GM18517 (cell line): ENCODE data around the gene UBE2J2.
"Not testable (repeated sequence)": the region's sequence is repeated elsewhere in the genome, so short reads cannot be mapped to it uniquely, and the experiment has no call there.

Experiments used
- ATAC-seq: cut with Tn5 transposase; IDR thresholded peaks from one replicate; pipeline ENCODE4 v1.9.1; 2021; ENCODE audit warnings: mild to moderate bottlenecking, moderate library complexity; ENCODE audit not compliant: unreplicated experiment

Gene UBE2J2

GRCh38 chr1:1259540-1259939 is 14.1 kb downstream of the UBE2J2 start:
- no peak for ATAC-seq

DNA sequence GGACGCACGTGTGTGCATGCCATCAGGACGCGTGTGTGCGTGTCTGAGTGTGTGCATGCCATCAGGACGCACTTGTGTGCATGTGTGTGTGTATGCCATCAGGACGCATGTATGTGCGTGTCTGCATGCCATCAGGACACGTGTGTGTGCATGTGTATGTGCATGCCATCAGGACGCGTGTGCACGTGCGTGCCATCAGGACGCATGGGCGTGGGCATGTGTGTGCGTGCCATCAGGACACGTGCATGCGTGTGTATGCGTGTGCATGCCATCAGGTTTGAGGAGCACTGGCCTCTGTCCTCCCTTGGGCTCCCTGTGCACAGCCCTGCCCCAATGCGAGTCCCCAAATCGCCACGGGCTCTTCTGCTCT is 14.6 kb downstream of the UBE2J2 start:
- ATAC-seq, result no peak

GRCh38 chr1:1256956-1257871 is 16.4 kb downstream of the UBE2J2 start:
- ATAC-seq, result no peak

- no peak for ATAC-seq
Observed at GRCh38 chr1:1255611-1256010, 18.0 kb downstream of the UBE2J2 start.

GRCh38 chr1:1255078-1255477 is 18.6 kb downstream of the UBE2J2 start:
- ATAC-seq, result no peak

- ATAC-seq, result no peak
Observed at GRCh38 chr1:1254667-1254998, 19.0 kb downstream of the UBE2J2 start.

DNA sequence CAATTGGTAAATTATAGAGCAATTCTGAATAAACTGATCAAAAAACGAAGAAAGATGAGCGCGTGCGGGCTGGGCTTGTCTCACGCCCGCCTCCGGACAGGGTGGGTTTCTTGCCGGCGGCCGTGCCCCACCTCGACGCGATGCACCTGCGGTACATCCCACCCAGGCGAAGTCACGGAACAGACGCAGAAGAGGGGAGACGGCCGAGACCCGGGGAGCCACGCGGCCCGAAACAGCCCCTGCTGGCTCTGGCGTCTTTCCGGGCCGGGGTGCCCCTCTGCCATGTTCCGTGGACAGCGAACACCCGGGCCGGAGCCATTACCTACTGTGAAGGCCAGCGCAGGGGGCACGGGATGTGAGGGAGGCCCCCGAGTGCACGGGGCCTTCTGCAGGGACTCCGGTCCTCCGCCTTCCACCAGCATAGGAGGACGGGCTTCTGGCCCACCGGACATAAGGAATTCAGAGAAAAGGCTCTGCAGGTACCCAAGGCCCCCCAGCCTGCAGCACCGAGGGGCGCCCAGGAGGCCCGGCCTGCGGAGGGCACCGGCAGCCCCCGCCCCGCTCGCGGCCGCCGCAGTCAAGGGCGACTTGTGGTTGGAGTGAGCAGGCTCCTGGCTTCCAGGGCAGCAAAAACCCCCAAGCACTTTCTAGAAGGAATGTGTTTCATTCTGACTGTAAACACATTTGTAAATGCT is 19.5 kb downstream of the UBE2J2 start:
- ATAC-seq, result no peak

DNA sequence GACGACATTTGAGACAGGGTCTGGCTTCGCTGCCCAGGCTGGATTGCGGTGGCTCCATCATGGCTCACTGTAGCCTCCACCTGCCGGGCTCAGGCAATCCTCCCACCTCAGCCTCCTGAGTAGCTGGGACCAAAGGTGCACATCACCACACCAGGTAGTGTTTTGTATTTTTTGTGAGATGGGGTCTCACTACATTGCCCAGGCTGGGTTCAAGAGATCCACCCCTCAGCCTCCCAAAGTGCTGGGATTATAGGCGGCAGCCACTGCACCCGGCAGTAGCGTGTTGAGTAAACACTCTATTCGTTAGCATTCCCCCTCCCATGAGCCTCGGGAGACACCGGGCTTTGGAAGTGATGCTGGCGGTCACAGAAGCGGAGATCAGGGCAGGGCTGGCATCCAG is 20.3 kb downstream of the UBE2J2 start:
- no peak for ATAC-seq

DNA sequence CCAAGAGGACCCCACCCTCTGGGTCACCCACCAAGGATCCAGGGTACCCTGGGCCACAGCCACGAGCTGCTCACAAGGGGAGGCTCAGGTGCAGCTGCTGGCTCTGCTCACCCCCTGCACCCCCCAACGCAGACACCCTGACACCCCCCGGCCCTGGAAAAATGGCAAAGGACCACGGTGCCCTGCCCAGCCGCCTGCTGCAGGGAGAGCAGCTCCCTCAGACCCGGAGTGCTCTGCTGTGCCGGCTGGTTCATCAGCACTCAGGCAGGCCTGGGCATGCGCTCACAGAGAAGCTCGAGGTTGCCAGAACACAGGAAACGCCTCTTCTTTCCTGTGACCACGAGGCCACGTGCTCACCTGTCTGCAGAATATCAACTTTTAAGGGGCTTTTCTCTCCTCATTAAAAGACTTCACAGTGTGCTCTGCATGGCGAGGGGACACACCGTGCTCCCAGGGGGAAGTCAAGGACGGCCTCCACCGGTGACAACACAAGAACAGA is 22.8 kb downstream of the UBE2J2 start:
- no peak for ATAC-seq

DNA sequence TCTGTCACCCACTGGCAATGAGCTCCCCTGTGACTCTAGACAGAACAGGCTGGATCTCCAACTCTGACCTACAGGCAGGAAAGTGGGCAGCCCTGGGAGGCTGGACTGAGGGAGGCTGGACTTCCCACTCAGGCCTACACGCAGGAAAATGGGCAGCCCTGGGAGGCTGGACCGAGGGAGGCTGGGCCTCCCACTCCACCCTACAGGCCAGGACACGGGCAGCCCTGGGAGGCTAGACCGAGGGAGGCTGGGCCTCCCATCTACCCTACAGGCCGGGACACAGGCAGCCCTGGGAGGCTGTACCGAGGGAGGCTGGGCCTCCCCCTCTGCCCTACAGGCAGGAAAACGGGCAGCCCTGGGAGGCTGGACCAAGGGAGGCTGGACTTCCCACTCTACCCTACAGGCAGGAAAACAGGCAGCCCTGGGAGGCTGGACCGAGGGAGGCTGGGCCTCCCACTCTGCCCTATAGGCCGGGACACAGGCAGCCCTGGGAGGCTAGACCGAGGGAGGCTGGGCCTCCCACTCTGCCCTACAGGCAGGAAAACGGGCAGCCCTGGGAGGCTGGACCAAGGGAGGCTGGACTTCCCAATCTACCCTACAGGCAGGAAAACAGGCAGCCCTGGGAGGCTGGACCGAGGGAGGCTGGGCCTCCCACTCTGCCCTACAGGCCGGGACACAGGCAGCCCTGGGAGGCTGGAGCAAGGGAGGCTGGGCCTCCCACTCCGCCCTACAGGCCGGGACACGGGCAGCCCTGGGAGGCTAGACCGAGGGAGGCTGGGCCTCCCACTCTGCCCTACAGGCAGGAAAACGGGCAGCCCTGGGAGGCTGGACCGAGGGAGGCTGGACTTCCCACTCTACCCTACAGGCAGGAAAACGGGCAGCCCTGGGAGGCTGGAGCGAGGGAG is 25.4 kb downstream of the UBE2J2 start:
- not testable (repeated sequence) for ATAC-seq

GRCh38 chr1:1247341-1247913 is 26.2 kb downstream of the UBE2J2 start:
- no peak for ATAC-seq

DNA sequence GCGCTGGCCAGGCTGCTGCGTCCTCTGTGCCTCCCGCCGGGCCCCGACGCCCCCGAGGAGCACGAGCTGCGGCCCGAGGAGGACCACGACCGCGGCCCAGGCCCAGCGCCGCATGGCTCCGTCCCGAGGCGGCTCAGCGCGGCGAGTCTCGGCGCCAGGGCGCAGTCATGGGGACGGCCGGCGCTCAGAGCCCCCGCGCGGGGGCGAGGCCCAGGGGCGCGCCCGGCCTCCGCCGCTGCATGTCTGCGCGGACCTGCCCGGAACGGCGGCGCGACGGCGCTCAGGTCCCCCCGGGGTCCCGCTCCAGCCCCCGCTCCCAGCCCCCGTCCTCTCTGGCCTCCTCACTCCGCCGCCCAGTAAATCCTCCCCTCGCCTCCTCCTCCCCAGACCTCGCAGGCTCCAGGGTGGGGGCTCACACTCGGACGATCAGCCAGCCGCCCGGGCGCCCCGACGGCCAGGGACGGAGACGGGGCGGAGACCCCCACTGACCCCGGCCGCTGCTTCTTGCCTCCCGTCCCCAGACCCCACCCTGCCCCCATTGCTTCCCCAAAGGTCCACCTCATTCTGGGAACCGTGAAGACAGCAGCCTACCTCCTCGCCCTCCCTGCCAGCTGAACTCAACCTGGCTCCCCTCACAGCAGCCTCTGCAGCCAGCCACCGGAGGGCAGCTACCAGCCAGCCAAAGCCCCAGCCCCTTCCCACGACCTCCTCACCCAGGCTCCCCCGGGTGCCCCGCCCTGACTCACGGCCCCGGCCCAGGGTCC is 26.9 kb downstream of the UBE2J2 start, which contains the start of gene C1QTNF12:
Gene C1QTNF12, minus strand, starts transcription at position 146 of the 764 bp plus-strand sequence. Its CDS starts 32 bp downstream, at position 114.
- ATAC-seq, result no peak

DNA sequence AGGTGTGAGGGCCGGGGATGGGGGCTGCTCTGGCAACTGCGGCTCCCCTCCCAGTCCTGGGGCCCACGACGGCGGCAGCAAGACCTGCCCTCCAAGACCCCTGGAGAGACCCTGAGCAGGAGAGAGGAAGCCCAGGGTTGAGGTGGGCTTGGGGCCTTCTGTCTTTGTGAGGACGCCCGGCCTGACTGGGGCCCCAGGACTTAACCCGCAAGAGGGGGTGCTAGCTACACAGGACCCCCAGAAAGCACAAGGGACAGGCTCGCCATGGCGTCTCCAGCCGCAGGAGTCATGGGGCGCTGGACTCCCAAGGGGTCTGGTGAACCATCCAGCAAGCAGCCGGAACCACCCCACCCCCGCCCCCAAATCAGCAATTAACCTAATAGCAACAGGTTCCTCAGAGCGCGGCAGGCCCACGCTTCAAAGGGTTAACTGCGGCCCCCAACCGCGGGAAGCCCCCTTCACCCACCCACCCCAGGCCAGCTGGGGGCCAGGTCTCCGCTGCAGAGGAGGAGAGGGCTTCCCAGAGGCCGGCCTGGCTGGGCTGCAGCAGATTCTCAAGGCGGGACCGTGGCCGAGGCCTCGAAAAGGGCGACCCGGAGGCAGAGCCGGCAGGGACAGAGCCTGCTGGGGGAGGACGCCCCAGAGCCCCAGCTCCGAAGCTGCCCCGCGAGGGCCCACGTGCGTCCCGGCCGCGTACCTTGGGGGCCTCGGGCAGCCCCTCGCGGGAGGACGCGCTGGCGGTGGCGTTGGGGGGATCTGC is 27.7 kb downstream of the UBE2J2 start:
- no peak for ATAC-seq

- ATAC-seq, result no peak
Observed at GRCh38 chr1:1245178-1245816, 28.4 kb downstream of the UBE2J2 start.

DNA sequence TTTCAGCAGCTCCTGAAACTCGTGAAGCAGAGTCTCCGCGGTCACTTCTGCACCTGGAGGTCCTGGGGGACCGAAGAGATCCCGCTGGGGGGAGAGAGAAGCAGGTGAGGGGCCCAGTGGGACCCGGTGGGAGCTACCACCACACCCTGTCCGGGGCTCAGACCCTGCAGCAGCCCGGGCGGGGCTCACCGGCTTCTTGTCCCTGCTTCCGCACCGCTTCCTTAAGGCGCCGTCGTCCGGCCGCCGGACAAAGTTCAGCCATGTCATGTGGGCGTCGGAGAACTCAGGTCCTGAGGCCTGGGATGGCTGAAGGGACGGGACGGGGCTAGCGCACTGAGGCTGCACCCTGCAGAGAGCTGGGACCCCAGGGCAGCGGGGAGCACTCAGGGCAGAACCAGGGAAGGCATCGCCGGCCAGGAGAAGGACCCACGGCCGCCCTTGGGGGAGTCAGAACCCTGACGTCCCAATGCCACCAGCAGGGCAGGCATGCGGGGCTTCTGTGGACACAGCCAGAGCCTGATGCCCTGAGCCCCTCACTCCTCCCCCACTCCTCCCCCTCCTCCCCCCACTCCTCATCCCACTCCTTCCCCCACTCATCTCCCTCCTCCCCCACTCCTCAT is 29.4 kb downstream of the UBE2J2 start:
- ATAC-seq, result no peak

GRCh38 chr1:1243807-1244191 is 29.9 kb downstream of the UBE2J2 start:
- ATAC-seq, result no peak

DNA sequence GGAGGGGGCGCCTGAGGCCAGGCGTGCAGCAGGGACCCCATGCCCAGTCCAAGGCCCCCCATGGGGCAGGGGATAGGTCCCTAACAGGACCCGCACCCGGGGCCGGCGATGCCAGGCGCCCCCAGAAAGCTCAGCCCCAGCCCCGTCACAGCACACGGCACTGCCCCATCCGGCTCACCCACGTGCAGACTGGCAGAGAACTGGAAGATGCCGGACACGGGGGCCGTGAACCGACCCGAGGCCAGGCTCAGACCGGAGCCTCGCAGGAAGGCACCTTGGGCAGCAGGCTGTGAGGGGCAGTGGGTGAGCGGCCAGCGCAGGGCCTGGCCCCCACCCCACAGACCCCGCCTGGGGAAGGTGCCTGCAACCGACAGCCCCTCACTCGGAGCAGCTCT is 30.4 kb downstream of the UBE2J2 start:
- ATAC-seq, result no peak
